ENCODE data around the gene REG1A.

REG1A gene, protein sequence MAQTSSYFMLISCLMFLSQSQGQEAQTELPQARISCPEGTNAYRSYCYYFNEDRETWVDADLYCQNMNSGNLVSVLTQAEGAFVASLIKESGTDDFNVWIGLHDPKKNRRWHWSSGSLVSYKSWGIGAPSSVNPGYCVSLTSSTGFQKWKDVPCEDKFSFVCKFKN

DNA sequence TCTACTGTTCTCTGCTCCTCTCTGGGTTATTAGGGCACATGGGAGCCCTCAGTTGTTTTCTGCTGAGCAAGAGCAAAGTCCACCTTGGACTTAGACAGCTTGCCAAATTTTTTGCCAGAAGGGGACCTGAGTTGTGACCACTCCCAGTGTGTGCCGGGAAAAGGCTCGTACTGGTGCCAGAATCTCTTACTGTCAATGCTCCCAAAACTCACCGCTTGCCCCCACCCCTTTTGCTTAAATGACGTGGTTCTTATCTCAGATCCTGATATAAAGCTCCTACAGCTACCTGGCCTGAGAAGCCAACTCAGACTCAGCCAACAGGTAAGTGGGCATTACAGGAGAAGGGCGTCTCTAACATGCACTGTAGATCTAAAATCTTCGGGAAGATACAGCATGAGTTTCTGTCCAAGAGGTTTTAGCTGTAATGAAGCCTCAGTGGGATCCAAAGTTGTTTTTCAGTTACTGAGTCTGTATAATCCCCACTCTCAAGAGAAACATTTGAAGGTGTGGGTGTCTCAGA is at the start of gene REG1A:
Gene REG1A, plus strand, starts transcription at position 295 of the 520 bp plus-strand sequence. CDS start 374 bp downstream, outside the sequence.
- no peak for DNase-seq

DNA sequence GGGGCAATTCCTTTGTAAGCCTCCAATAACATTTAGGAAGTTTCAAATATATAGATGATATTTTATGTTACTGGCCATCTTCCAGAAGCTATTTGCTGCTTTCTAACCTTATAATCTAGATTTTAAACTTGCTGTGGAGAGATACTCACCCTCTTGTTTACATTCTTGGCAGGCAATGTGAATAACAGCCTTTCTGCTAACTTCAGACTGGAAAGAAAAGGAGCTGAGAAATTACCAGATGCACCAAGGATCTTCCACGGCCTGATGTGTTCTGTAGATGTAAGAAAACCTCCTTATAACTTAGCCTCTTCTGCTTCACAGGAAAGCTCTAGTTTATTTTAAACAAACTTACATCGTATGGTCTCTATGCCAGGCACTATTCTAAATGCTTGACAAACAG is 49.2 kb upstream of the REG1A start:
- no peak for DNase-seq

DNA sequence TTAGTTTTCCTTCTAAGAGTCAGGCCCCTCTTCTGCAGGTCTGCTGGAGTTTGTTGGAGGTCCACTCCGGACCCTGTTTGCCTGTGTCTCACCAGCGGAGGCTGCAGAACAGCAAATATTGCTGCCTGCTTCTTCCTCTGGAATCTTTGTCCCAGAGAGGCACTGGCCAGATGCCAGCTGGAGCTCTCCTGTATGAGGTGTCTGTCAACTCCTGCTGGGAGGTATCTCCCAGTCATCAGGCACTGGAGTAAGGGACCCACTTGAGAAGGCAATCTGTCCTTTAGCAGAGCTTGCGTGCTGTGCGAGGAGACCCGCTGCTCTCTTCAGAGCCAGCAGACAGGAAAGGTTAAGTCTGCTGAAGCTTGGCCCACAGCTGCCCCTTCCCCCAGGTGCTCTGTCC is 37.3 kb upstream of the REG1A start:
- no peak for DNase-seq

DNA sequence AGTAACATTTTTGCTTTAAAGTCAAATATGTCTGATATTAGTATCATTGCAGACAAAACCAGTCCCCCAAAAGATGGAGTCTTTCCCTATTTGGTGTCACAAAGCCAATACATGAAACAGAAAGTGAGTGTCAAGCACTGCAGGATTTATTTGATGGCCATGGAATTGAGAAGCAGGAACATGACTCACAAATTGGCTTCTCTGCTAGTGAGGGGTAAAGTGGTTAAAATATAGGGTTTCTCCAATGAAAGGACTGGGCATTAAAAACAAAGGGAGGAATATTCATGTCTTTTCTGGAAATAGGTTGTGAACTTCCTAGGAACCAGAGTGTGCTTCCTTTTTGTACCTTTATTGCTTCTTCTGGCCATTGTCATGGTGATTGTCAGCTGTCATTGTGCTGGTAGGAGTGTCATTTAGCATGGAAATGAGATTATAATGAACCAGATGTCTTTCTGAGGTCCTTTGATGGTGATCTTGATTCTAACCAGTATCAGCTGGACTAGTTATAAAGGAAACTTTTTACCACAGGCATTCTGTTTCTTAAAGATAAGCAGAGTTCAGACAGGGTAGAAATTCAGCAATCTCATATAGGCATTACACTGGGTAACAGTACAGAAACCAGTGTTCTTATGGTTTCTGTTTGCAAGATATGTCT is 36.6 kb upstream of the REG1A start:
- DNase-seq = no peak

DNA sequence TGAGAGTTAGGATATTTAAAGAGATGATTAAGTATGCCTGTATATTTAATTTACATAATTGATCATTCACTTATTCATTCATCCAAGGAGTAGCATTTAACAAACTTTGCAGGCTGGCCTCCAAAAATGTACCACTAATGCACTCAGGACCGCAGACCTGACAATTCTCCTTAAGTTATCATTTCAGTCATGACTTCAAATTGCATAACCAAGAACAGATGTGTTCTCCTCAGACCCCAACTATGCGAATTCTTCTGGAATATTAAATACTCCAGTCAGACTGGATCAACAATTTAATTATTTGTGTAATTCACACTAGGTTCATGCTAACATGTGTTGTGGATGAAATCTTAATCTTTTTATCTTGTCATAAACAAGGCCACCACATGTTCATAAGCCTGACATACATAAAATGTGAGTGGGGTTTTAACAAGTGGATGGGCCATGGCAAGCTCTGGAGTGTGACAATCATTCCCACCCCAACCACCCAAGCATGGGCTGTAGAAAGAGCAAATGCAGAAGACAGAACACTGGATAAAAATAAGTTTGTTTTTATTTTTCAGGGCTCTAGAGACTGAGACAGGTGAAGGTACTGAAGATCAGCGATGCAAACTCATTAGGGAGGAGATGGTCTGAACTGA is 35.7 kb upstream of the REG1A start:
- no peak for DNase-seq

DNA sequence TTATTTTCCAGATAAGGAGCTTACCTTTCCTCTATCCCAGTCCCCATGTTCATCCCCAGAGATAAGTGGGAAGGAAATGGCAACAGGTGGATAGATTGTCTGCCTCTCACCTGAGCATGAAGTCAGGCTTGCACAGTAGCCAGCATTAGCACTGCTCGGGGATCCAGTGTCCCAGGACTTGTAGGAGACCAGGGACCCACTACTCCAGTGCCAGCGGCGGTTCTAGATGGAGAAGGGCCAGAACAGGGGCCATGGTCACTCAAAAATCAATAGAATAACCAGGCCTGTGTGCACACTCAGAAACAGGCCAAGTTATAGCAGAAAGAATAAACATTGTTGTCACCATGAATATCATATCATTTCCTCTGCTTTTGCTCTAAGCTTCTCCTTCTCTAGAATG is 34.9 kb upstream of the REG1A start:
- DNase-seq = no peak

DNA sequence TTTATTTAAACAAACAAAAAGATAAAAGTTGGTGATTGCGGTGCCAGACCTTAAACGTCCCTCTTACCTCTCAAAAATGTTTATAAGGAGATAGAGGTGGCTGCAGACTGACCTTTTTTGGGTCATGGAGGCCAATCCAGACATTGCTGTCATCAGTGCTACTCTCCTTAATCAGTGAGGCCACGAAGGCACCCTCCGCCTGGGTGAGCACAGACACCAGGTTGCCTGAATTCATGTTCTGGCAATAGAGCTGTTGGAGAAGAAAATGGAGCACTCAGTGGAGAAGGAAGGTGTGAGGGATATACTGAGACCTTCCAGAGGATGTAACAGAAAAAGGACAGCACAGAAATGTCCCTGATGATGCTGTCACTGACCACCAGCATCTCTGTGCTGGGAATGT is 34.0 kb upstream of the REG1A start:
- DNase-seq = no peak

DNA sequence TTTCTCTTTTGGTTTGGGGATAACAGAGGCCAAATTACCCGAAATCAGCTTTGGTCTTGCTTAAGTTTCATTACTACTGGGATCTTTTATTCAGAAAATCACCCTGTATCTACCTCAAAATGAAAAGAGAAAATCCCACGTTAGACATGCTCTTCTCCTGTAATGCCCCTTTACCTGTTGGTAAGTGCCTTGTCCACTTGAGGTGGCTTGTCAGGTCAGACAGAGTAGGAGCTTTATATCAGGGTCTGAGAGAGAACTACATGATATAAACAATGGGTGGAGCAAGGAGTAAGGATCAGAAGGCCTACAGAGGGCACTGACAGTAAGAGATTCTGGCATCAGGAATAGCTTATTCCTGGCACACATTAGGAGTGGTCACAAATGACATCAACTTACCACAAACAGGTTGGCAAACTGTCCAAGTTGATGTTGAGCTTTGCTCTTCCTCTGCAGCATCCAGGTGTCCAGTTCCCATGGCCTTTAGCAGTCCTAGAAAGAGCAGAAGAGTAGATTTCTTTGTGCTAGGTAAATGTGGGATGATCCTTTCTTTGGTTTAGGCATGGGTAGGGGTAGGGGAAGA is 32.4 kb upstream of the REG1A start, which contains the start of gene REG1B:
Gene REG1B, minus strand, starts transcription at position 209 of the 580 bp plus-strand sequence. CDS start 381 bp downstream, outside the sequence.
- DNase-seq = no peak

DNA sequence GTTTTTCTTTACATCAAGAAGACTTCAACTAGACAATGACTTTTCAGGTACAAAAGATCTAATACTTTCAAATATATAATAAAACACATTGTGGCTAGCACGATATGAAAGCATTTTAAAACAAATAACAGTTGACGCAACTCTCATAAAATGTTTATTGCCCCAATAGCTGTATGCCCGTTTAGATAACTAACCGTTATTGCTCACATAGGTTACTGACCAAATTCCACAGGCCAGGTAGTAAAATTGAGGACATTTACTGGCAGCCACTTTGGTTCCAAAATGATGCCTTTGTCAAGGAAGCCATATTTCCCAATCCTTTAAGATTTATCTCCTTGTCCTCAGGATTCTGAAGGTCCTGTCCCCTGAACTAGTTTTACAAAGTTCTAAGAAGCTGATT is 29.6 kb upstream of the REG1A start:
- DNase-seq = no peak

DNA sequence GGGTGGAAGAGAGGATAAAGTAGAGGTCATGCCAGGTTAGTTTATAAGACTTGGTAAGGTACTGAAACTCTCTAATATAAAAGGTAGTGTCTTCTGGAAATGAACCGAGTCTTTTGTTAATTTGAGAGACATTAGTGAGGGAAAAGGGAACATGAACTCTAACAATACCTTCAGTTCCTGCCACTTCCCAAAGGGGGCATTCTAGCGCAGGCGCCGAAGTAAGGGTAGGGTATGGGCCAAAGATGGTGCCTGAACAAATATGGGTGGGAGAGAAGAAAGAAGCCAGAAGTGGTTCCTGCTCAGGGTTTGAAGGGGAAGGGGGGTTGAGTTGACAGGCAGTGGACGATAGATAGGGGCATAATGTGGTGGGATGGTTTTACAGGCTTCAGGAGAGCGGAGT is 22.4 kb upstream of the REG1A start:
- no peak for DNase-seq

DNA sequence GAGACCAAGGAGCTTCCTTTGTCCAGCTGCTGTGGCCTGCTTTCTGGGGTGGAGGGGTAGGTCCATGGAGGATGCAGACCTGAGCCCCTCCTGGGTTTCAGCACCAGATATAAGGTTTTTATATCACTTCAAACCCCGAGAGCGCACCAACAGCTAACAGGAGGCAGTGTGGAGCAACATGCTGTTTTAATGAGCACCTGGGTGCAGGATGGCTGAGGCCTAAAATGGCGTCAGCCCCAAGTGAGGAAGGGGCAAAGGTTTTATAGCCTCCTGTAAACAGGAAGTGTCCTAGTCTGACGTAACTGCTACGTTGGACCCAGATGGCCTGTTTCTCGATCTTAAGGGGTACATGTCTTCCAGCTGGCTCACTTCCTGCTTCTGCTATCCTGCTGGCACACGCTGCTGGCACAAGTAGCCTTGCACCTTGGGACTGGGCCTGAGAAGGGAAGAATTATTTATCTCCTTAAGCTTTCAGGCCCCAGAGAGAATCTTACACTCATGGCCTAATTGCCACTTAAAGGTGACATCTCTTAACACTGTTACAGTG is 21.1 kb upstream of the REG1A start:
- no peak for DNase-seq

DNA sequence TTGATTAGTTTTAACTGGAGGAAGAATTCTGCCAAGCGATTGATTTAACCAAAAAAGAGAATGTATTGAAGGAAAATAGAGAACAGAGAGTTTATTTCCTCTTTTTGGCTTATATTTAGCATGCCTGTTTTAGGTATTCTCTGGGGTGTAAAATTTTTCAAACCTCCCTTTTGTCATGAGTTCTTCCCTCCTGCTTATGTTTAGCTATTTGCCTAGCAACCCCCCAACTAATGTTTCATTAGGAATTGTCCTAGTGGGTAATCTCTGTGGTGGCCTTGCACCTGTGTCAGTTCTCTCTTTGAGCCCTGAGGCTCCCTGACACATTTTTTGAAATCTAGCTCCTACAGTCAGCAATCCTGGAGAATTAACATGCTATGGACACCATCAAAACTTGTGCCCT is 20.0 kb upstream of the REG1A start:
- DNase-seq = no peak

DNA sequence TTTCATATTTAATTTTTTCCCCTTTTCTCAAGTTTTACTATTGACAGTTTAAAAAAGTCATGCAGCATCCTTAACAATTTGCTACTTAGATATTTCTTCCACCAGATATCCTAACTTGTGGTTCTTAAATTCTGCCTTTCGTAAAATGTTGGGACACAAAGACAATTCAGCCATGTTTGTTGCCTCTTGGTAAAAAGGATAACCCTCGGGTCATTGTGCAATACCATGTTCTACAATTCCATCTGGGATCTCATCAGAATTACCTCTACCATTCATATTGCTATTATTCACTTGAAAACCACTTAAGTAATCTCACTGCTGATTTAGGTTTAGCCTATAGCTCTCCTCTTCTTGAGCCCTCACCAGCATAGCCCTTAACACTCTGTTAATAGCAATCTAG is 19.3 kb upstream of the REG1A start:
- no peak for DNase-seq

DNA sequence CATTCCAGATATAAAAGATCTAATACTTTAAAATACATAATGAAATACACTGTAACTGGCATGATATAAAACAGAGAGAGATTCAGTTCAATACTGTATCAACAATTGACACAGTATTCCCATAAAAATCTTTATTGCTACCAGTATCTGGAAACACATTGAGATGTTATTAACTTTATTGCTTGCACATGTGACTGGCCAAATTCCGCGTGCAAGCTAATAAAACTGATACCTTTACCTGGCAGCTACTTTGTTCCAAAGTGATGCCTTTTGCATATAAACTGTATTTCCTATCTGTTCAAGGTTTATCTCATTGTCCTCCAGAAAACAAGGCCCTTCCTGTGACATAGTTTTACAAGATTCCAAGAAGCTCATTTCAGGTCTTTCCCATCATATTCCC is 17.1 kb upstream of the REG1A start:
- no peak for DNase-seq

DNA sequence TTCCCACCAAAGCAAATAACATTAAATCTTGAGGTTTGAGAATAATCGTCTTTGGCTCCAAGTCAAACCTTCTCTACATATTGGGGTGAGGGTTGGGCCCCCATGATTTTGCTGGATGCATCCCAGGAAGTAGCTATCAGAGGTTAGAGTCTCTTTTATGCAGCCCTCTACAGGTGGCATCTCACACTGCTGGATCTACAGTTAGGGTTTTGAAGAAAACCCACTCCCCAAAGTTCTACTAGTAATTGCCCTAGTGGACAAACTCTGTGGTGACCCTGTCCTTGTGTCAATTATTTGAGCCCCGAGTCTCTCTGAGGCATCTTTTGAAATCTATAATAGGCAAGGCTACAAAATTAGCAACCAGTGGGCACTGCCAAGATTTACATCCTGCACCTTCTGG is 15.0 kb upstream of the REG1A start:
- DNase-seq = no peak

DNA sequence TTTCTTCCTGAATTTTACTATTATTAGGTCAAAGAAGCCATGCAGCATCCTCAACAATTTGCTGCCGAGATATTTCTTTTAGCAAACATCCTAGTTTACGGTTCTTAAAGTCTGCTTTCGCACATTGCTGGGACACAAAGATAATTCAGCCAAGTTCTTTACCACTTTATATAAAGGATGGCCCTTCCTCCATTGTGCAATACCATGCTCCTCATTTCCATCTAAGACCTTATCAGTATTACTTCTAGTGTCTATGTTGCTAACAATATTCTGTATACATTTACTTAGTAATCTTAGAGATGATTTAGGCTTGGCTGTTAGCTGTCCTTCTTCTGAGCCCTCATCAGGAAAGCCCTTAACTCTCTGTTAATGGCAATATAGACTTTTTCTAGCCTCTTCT is 8.0 kb upstream of the REG1A start:
- no peak for DNase-seq

DNA sequence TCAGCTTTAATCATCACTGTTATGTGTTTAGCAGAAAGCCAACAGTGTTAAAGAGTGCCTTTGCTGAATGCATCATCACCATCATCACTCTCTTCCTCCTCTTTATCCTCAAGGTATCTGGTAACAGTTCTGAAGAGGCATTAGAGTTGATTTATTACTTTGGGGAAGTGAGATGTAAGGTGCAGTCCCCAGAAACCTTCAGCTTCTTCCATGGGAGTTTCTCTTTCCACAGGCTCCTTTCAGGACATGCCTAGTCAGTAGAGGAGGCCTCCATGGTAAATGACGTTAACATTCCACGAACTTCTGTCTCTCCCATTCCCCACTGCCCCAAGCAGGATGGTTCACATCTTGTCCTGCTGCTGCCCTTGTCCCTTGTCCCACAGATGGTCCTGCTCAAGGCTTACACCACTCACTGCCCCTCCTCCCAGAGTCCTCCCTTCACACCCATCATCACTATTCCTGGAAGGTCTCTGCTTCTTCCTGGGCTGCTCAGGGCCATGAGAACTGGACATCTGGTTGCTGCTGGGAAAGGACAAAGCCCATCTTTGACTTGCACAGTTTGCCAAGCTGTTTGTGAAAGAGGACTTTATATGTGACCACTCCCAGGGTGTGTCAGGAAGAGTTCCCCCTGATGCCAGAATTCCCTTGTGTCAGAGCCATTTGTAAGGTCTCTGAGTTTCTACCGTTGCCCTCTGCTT is 5.3 kb upstream of the REG1A start:
- no peak for DNase-seq

DNA sequence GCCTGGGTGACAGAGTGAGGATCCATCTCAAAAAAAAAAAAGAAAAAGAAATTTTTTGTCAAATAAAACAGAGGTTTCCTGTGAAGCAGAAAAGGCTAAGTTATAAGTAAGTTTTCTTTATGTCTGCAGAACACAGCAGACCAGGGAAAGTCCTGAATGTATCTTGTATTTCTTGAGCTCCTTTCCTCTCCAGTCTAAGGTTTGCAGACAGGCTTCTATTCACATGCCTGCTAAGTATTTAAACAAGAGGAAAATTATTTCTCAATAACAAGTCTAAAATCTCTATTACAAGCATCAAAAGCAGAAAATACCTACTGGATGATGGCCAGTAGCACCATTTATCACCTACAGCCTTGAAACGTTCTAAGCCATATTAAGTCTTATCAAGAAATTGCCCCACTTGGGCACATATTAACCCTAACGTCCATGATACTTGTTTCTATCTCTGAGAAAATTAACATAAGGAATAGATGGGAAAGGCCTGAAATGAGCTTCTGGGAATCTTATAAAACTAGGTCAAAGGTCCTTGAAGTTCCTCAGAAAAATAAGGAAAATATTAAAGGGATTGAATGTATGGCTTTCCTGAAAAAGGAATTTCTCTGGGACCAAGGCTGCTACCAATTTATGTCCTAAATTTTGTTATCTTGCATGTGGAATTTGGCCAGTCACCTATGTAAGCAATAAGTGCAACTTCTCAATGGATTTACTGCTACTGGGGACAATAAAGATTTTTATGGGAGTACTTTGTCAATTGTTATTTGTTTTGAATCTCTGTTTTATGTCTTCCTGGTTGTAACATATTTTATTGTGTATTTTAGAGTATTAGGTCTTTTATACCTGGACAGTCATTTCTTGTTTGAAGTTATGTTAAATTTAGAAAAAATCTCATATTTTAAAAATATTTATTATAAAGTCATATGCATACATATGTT is 3.0 kb upstream of the REG1A start:
- no peak for DNase-seq

DNA sequence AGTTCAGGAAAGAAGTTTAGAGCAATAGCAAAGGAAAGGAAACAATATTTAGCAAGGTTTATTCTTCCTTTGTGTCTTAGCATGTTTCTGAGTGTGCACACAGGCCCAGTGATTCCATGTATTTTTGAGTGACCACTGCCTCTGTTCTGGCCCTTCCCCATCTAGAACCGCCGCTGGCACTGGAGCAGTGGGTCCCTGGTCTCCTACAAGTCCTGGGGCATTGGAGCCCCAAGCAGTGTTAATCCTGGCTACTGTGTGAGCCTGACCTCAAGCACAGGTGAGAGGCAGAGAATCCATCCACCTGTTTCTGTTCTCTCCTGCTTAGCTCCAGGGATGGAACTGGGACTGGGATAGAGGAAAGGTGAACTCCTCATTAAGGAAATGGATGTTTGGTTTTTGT is 2.4 kb downstream of the REG1A start:
- DNase-seq = no peak

DNA sequence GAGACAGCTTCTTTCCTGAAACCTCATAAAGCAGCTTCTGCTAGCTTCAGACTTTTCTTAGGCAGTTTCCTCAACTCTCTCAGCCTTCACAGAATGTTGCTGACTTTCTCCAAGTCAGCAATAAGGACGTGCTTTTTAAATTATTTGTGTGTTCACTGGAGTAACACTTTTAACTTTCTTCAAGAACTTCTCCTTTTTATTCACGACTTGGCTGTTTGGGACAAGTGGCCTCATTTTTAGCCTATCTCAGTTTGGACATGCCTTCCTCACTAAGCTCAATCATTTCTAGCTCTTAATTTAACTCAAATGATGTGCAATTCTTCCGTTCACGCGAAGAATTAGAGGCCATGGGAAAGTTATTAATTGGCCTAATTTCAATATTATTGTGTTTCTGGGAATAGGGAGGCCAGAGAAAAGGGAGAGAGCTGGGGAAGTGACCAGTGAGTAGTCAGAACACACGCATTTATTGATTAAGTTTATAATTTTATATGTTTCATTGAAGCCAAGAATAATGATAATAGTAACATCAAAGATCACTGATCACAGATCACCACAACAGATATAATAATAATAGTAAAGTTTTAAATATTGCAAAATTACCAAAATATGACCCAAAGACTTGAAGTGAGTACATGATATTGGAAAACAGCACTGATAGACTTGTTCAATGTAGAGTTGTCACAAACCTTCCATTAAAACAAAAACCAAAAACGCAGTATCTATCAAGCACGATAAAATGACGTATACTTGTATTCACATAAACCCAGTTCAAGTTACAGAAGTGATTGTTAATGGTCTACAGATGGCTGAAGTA is 4.8 kb downstream of the REG1A start:
- DNase-seq = no peak

DNA sequence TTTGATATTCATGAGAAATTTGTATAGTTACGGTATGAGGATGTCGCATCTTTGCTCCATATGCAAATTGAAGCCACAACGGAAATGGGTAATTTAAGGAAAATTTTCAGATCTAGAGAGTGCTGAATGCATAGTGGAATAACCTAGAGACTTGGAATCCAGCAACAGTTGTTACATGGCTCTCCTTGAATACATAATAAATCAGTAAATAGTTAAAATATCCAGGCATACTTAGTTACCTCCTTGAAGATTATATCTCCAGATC is 5.4 kb downstream of the REG1A start:
- DNase-seq = no peak

All from NCI-H146 (cell line).